GM12878 (cell line): ENCODE data around the gene IKZF1. TPM values are rescaled to one million over a fixed set of nuclear protein-coding genes. Genes with fewer than 3 reads are reported as not detected.
A peak's percentile ranks its signal among the peaks of the same experiment; 100 is the strongest.

Experiments used
- ATAC-seq: fragments of 200-7000 bp; cut with Tn5 transposase; 3 replicates; pipeline ENCODE4 v1.9.1; 2020; ENCODE audit warnings: mild to moderate bottlenecking, moderate library complexity
- BruUV-seq: library from RNA; stranded (reverse); fragments of 400-500 nt; replicated peaks from 2 replicates; lab custom pipeline; 2021; lab: Mats Ljungman, UMichigan
- CTCF ChIA-PET: fragments of 300-600 bp; sonication (Branson Sonifier 250); formaldehyde crosslinking; extraction: SDS; loops from one replicate; lab custom pipeline; 2021; ENCODE audit warnings: inconsistent platforms; lab: Yijun Ruan, JAX
- POLR2A ChIA-PET: fragments of 350-600 bp; formaldehyde crosslinking; extraction: SDS; loops from one replicate; lab custom pipeline; 2021; ENCODE audit warnings: inconsistent platforms; lab: Charles Lee
- RAD21 ChIA-PET: fragments of 300-600 bp; sonication (Branson Sonifier 250); formaldehyde crosslinking; loops from one replicate; lab custom pipeline; 2023; ENCODE audit warnings: antibody characterized with exemption; ENCODE audit not compliant: unreplicated experiment; lab: Charles Lee
- SMC1A ChIA-PET: fragments of 300-600 bp; sonication (Branson Sonifier 250); formaldehyde crosslinking; loops from one replicate; lab custom pipeline; 2023; ENCODE audit not compliant: unreplicated experiment, uncharacterized antibody; lab: Charles Lee
- DNase-seq: peaks from one replicate; pipeline ENCODE4 v3.0.0-alpha.2; 2011; ENCODE audit warnings: low read depth, low spot score
- FAIRE-seq: peaks from 3 replicates; lab custom pipeline; 2011; peaks lifted over from hg19 to GRCh38; lab: Jason Lieb, UNC
- H2AFZ ChIP-seq: 2 replicates; pipeline ENCODE4 v1.6.0; 2011; ENCODE audit warnings: low read depth, low read length, control low read depth; ENCODE audit not compliant: control insufficient read depth
- H3K27ac ChIP-seq: 2 replicates; pipeline ENCODE4 v1.5.1; 2011; ENCODE audit warnings: control low read depth; ENCODE audit not compliant: control insufficient read depth, insufficient read depth
- H3K27me3 ChIP-seq, 2 experiments: replicated peaks in 1 of 2; 2 replicates each; pipeline versions ENCODE4 v1.6.0 to v1.6.1; 2011; ENCODE audit warnings: low read length in 1 of 2; ENCODE audit not compliant: control insufficient read depth in 2 of 2, insufficient read depth in 2 of 2
- H3K36me3 ChIP-seq, 2 experiments: 2 replicates each; pipeline ENCODE4 v1.5.1; 2011; ENCODE audit warnings: low read length in 1 of 2; ENCODE audit not compliant: control insufficient read depth in 2 of 2, insufficient read depth in 2 of 2
- H3K4me1 ChIP-seq: 2 replicates; pipeline ENCODE4 v1.6.1; 2011; ENCODE audit warnings: mild to moderate bottlenecking, low read length, moderate library complexity, mixed read lengths; ENCODE audit not compliant: control insufficient read depth, insufficient read depth
- H3K4me2 ChIP-seq: 2 replicates; pipeline ENCODE4 v1.6.0; 2011; ENCODE audit warnings: control low read depth; ENCODE audit not compliant: control insufficient read depth, insufficient read depth
- H3K4me3 ChIP-seq: fragments of 200-600 bp; sonication (generic); 2 replicates; pipeline ENCODE4 v1.5.1; 2016
- H3K79me2 ChIP-seq: 2 replicates; pipeline ENCODE4 v1.6.0; 2011; ENCODE audit warnings: low read length; ENCODE audit not compliant: control insufficient read depth, insufficient read depth
- H3K9ac ChIP-seq: 2 replicates; pipeline ENCODE4 v1.8.0; 2011; ENCODE audit warnings: low read length, control low read depth, mixed read lengths; ENCODE audit not compliant: control insufficient read depth, insufficient read depth
- H3K9me3 ChIP-seq: replicated peaks from 3 replicates; pipeline ENCODE4 v1.5.1; 2011; ENCODE audit warnings: mild to moderate bottlenecking, low read length; ENCODE audit not compliant: control insufficient read depth, insufficient read depth
- H4K20me1 ChIP-seq: 2 replicates; pipeline ENCODE4 v1.6.0; 2011; ENCODE audit not compliant: control insufficient read depth, insufficient read depth
- ASH2L ChIP-seq: fragments of 300-600, 200-600 bp; sonication (generic); IDR thresholded peaks from 2 replicates; pipeline ENCODE4 v1.6.1; 2017; ENCODE audit warnings: low read depth, mild to moderate bottlenecking, borderline replicate concordance
- BCLAF1 ChIP-seq: fragments of 450-650 bp; IDR thresholded peaks from 2 replicates; pipeline ENCODE4 v1.6.1; 2017; ENCODE audit warnings: antibody characterized with exemption, mild to moderate bottlenecking, moderate library complexity
- BMI1 ChIP-seq: fragments of 450-650 bp; IDR thresholded peaks from 2 replicates; pipeline ENCODE4 v1.6.1; 2016; ENCODE audit warnings: mild to moderate bottlenecking, moderate library complexity, borderline replicate concordance
- CBX3 ChIP-seq: fragments of 200-600 bp; sonication (generic); IDR thresholded peaks from 2 replicates; pipeline ENCODE4 v1.6.1; 2016; ENCODE audit warnings: low read depth, borderline replicate concordance
- CEBPB ChIP-seq, 2 experiments: fragments of 150-350 bp in 1 of 2; IDR thresholded peaks; 2 replicates each; pipeline ENCODE4 v1.6.1; 2012 to 2014; ENCODE audit warnings: low read depth in 2 of 2, low read length in 2 of 2, borderline replicate concordance in 1 of 2, inconsistent platforms in 1 of 2
- EED ChIP-seq: sonication (generic); IDR thresholded peaks from 2 replicates; pipeline ENCODE4 v1.6.1; 2016; ENCODE audit warnings: antibody characterized with exemption, low read depth
- ESRRA ChIP-seq: IDR thresholded peaks from 2 replicates; pipeline ENCODE4 v1.6.1; 2012; ENCODE audit warnings: mild to moderate bottlenecking, low read length, improper control_type of control experiment
- SMAD1 ChIP-seq: fragments of 450-650 bp; IDR thresholded peaks from 2 replicates; pipeline ENCODE4 v1.6.1; 2018; ENCODE audit warnings: mild to moderate bottlenecking, low read depth; ENCODE audit not compliant: partially characterized antibody
- SMC3 ChIP-seq: IDR thresholded peaks from 2 replicates; pipeline ENCODE4 v1.6.1; 2011; ENCODE audit warnings: low read length, improper control_type of control experiment, borderline replicate concordance
- STAT3 ChIP-seq: IDR thresholded peaks from 2 replicates; pipeline ENCODE4 v1.6.1; 2011; ENCODE audit warnings: low read depth, low read length, improper control_type of control experiment
- TCF7 ChIP-seq: IDR thresholded peaks from 2 replicates; pipeline ENCODE4 v1.6.1; 2014; ENCODE audit warnings: antibody characterized with exemption, borderline replicate concordance
- ZNF274 ChIP-seq: IDR thresholded peaks from one replicate; pipeline ENCODE4 v1.8.0; 2011; ENCODE audit not compliant: insufficient read length, insufficient read depth
- WGBS: methylation state at CpG from one replicate; pipeline ENCODE4 v1.1.6; 2016; ENCODE audit warnings: low lambda C conversion rate; ENCODE audit not compliant: insufficient replicate concordance, insufficient coverage; ENCODE audit errors: missing lambda C conversion rate; 5-methylcytosine and 5-hydroxymethylcytosine counted together
- in situ Hi-C: fragments of 300-500 bp; cut with MboI; formaldehyde crosslinking; loops from 9 replicates; pipeline ENCODE4 v1.14.3; 2018; ENCODE audit warnings: mixed read lengths
- intact Hi-C: fragments of 100-400 bp; cut with micrococcal nuclease; formaldehyde crosslinking; loops from one replicate; pipeline ENCODE4 v1.14.2; 2022; ENCODE audit not compliant: unreplicated experiment
- polyA plus RNA-seq, 11 experiments: library from polyadenylated mRNA; depleted of rRNA in 4 of 11; unstranded in 6 of 11; stranded (reverse) in 5 of 11; fragments of >200 nt; fragmentation: Nextera tagmentation in 4 of 11; fragmentation: Illumina TruSeq in 1 of 11; extraction: Ambion mirVana in 4 of 11; extraction: Trizol in 1 of 11; gene quantifications; 1 replicate in 1 of 11; 2 replicates in 10 of 11; pipeline versions ENCODE4 v1.2.1 to v1.2.3, GENCODE V29; 2011 to 2016; ENCODE audit warnings: inconsistent platforms in 2 of 11, missing spikeins in 2 of 11, low read depth in 1 of 11
- total RNA-seq, 4 experiments: library from RNA; depleted of rRNA in 3 of 4; stranded (reverse); fragments of >200 nt in 3 of 4; fragmentation: Illumina TruSeq in 1 of 4; extraction: Trizol in 1 of 4; gene quantifications; 2 replicates each; pipeline versions ENCODE4 v1.2.1 to v1.2.3, GENCODE V29; 2013 to 2021

Gene IKZF1
- total and polyA plus RNA-seq, 10 of the 15 experiments (the other 5 are each of a cell fraction or from before 2014, with no cell fraction given): 27.2 to 125 (median 71.6) TPM

GRCh38 chr7:50330696-50331095 is 26.2 kb downstream of the IKZF1 start:
- 2% methylated on average over 3 of the region's 3 CpGs for WGBS
- ChIA-PET POLR2A (interaction anchor here (0.6 to 3.1 kb wide), 10 partner anchors 9 to 56 kb away, joined by 3 to 14 read pairs (median 5); no protein-coding TSS in a partner anchor), RAD21 (interaction anchor here (0.7 to 3.1 kb wide), 16 partner anchors 9 to 124 kb away, joined by 3 to 45 read pairs (median 7); no protein-coding TSS in a partner anchor), SMC1A (interaction anchor here (0.7 to 4.7 kb wide), 22 partner anchors 9 to 185 kb away, joined by 3 to 91 read pairs (median 6); partner anchors contain the start of gene IKZF1), CTCF (interaction anchor here (0.6 to 2.5 kb wide), 17 partner anchors 9 to 188 kb away, joined by 3 to 14 read pairs (median 4); no protein-coding TSS in a partner anchor)
- H3K4me3 ChIP-seq: peak overlapping the region; percentile 33; the same call in 1 of the 2 replicates
- TF ChIP-seq EED: peak; percentile 33; the same call in 1 of the 2 replicates
- no peak for TF ChIP-seq ZNF274
- ATAC-seq: peak; percentile 46
- no peak overlapping the region for H3K9ac ChIP-seq
- H3K36me3 ChIP-seq: peaks cover 7 to 9% of the 10 kb centered on the region in 2 experiments
- no peaks in the 10 kb centered on the region for H3K27me3 ChIP-seq
- no peak for DNase-seq
- no peaks in the 10 kb centered on the region for H3K9me3 ChIP-seq
- in situ Hi-C loops: no loop called here
- no TSS peak for BruUV-seq
- H2AFZ ChIP-seq: no peak overlapping the region
- peak overlapping the region; percentile 72 for H3K27ac ChIP-seq
- FAIRE-seq: no peak
- H3K4me2 ChIP-seq: 0 out of 2 replicates have a peak overlapping the region, but pooled peaks have one; percentile 70
- intact Hi-C loops: no loop called here
- peaks cover 64% of the 10 kb centered on the region for H3K4me1 ChIP-seq
- H4K20me1 ChIP-seq: no peaks in the 10 kb centered on the region
- H3K79me2 ChIP-seq: peaks cover 30% of the 10 kb centered on the region

- peak; percentile 79 for DNase-seq
- Histone ChIP-seq H4K20me1 (no peaks in the 10 kb centered on the region), H3K27ac (peak overlapping the region; percentile 72), H3K27me3 (no peaks in the 10 kb centered on the region), H3K79me2 (peaks cover 37% of the 10 kb centered on the region), H3K4me2 (peak overlapping the region; percentile 70), H2AFZ (no peak overlapping the region), H3K36me3 (peaks cover 7 to 12% of the 10 kb centered on the region in 2 experiments), H3K4me3 (peak overlapping the region; percentile 33), H3K9ac (no peak overlapping the region), H3K9me3 (no peaks in the 10 kb centered on the region), H3K4me1 (peaks cover 73% of the 10 kb centered on the region)
- no peak for FAIRE-seq
- ChIA-PET SMC1A (interaction anchor here (0.6 to 4.7 kb wide), 24 partner anchors 9 to 186 kb away, joined by 3 to 91 read pairs (median 6); partner anchors contain the start of gene IKZF1), RAD21 (interaction anchor here (1.0 to 3.1 kb wide), 17 partner anchors 8 to 125 kb away, joined by 3 to 45 read pairs (median 6); no protein-coding TSS in a partner anchor), POLR2A (interaction anchor here (0.6 to 3.1 kb wide), 11 partner anchors 8 to 124 kb away, joined by 3 to 14 read pairs (median 5); no protein-coding TSS in a partner anchor), CTCF (interaction anchor here (0.6 to 2.5 kb wide), 17 partner anchors 8 to 189 kb away, joined by 3 to 14 read pairs (median 4); no protein-coding TSS in a partner anchor)
- no TSS peak for BruUV-seq
- intact Hi-C loops (no loop called here), in situ Hi-C loops (no loop called here)
- peak; percentile 82 for ATAC-seq
- WGBS: 0% methylated on average over 2 of the region's 2 CpGs
- peak; percentile 99 for TF ChIP-seq TCF7
- TF ChIP-seq BMI1: 0 out of 2 replicates have a peak, but pooled peaks have one; percentile 17
- TF ChIP-seq STAT3: no peak
- TF ChIP-seq CEBPB (IDR thresholded peaks at IDR 0.05; ENCODE audit: borderline replicate concordance in 1 of 2, low read depth in 2 of 2, low read length in 2 of 2): no peak
- 0 out of 2 replicates have a peak, but pooled peaks have one; percentile 30 for TF ChIP-seq ASH2L
- no peak for TF ChIP-seq CBX3
- no peak for TF ChIP-seq BCLAF1
- no peak for TF ChIP-seq SMAD1
- peak; percentile 16; the same call in 1 of the 2 replicates for TF ChIP-seq SMC3
- no peak for TF ChIP-seq ESRRA
Measured at GRCh38 chr7:50331564-50332208, 27.2 kb downstream of the IKZF1 start.
